HCT116 (cell line): ENCODE data around the gene TNFSF12. TPM values are rescaled to one million over a fixed set of nuclear protein-coding genes. Genes with fewer than 3 reads are reported as not detected.

Experiments
- ATAC-seq: fragments of 200-7000 bp; cut with Tn5 transposase; 2 replicates; pipeline ENCODE4 v1.9.1; 2020; ENCODE audit warnings: mild to moderate bottlenecking, moderate library complexity
- BruUV-seq: library from RNA; stranded (reverse); fragments of 400-500 nt; replicated peaks from 2 replicates; lab custom pipeline; 2021; lab: Mats Ljungman, UMichigan
- CTCF ChIA-PET: fragments of 300-600 bp; sonication (Branson Sonifier 250); formaldehyde crosslinking; loops from one replicate; lab custom pipeline; 2021; ENCODE audit warnings: antibody characterized with exemption; lab: Charles Lee
- POLR2A ChIA-PET: fragments of 300-600, 350-600 bp; sonication (Branson Sonifier 250); formaldehyde crosslinking; loops from one replicate; lab custom pipeline; 2021; ENCODE audit warnings: antibody characterized with exemption; lab: Charles Lee
- RAD21 ChIA-PET, 2 experiments: fragments of 300-600 bp; sonication (Branson Sonifier 250); formaldehyde crosslinking; loops; one replicate each; lab custom pipeline; 2023; ENCODE audit warnings: low total read pairs in 2 of 2; ENCODE audit not compliant: uncharacterized antibody in 2 of 2, unreplicated experiment in 2 of 2, low non-redundant PET in 1 of 2; lab: Charles Lee
- DNase-seq: peaks from one replicate; pipeline ENCODE4 v3.0.0-alpha.2; 2010; ENCODE audit warnings: low read depth, low spot score
- H2AFZ ChIP-seq: fragments of 200-600 bp; shearing (Covaris generic), sonication (generic); 2 replicates; pipeline ENCODE4 v1.6.1; 2017; ENCODE audit warnings: low read depth, mixed run types, mixed read lengths, antibody characterized with exemption, low read length; ENCODE audit not compliant: poor library complexity, severe bottlenecking
- H3K27ac ChIP-seq: 2 replicates; pipeline ENCODE4 v1.5.1; 2012; ENCODE audit warnings: low read depth, low read length
- H3K27me3 ChIP-seq: fragments of 200-600 bp; sonication (generic); 2 replicates; pipeline ENCODE4 v1.6.1; 2016; ENCODE audit warnings: mixed run types, low read length, mixed read lengths; ENCODE audit not compliant: insufficient read depth
- H3K36me3 ChIP-seq, 2 experiments: fragments of 200-500 bp in 1 of 2; fragments of 200-600 bp in 1 of 2; sonication (Bioruptor generic) in 1 of 2; sonication (generic) in 1 of 2; 2 replicates each; pipeline versions ENCODE4 v1.5.1 to v1.6.1; 2014 to 2016; ENCODE audit warnings: low read length in 2 of 2, inconsistent platforms in 1 of 2, mixed read lengths in 1 of 2, mixed run types in 1 of 2; ENCODE audit not compliant: insufficient read depth in 2 of 2, control insufficient read depth in 1 of 2
- H3K4me1 ChIP-seq, 2 experiments: fragments of 200-600 bp in 1 of 2; sonication (generic) in 1 of 2; 2 replicates each; pipeline versions ENCODE4 v1.5.1 to v1.6.1; 2012 to 2017; ENCODE audit warnings: low read length in 2 of 2, inconsistent platforms in 1 of 2, mild to moderate bottlenecking in 1 of 2, mixed read lengths in 1 of 2, mixed run types in 1 of 2, moderate library complexity in 1 of 2; ENCODE audit not compliant: insufficient read depth in 2 of 2, control insufficient read depth in 1 of 2
- H3K4me2 ChIP-seq: fragments of 200-600 bp; sonication (generic); 2 replicates; pipeline ENCODE4 v1.6.1; 2017; ENCODE audit warnings: mixed run types, low read length, mixed read lengths
- H3K4me3 ChIP-seq, 2 experiments: fragments of 200-600 bp in 1 of 2; sonication (generic) in 1 of 2; replicated peaks in 1 of 2; 2 replicates each; pipeline ENCODE4 v1.5.1; 2011 to 2016; ENCODE audit warnings: low read length in 2 of 2, control low read depth in 1 of 2, low read depth in 1 of 2, mild to moderate bottlenecking in 1 of 2, mixed read lengths in 1 of 2, mixed run types in 1 of 2
- H3K79me2 ChIP-seq: fragments of 200-600 bp; sonication (generic); 2 replicates; pipeline ENCODE4 v1.6.1; 2017; ENCODE audit warnings: mild to moderate bottlenecking, mixed run types, low read length, moderate library complexity, mixed read lengths; ENCODE audit not compliant: insufficient read depth
- H3K9ac ChIP-seq: fragments of 200-600 bp; sonication (generic); 2 replicates; pipeline ENCODE4 v1.6.1; 2016; ENCODE audit warnings: low read length, mixed read lengths
- H3K9me2 ChIP-seq: fragments of 200-600 bp; sonication (generic), shearing (Covaris generic); 2 replicates; pipeline ENCODE4 v1.6.1; 2017; ENCODE audit warnings: mixed run types, mild to moderate bottlenecking, moderate library complexity; ENCODE audit not compliant: insufficient read depth
- H3K9me3 ChIP-seq, 2 experiments: fragments of 200-500 bp in 1 of 2; fragments of 200-600 bp in 1 of 2; sonication (Bioruptor generic) in 1 of 2; sonication (generic) in 1 of 2; 2 replicates each; pipeline ENCODE4 v1.6.1; 2014 to 2017; ENCODE audit warnings: low read length in 2 of 2, mixed read lengths in 2 of 2, inconsistent platforms in 1 of 2, low read depth in 1 of 2, mild to moderate bottlenecking in 1 of 2, mixed run types in 1 of 2, moderate library complexity in 1 of 2; ENCODE audit not compliant: control insufficient read depth in 1 of 2, insufficient read depth in 1 of 2
- H4K20me1 ChIP-seq: fragments of 200-600 bp; sonication (generic), shearing (Covaris generic); 2 replicates; pipeline ENCODE4 v1.6.1; 2017; ENCODE audit warnings: mixed run types, mild to moderate bottlenecking, moderate library complexity; ENCODE audit not compliant: insufficient read depth
- ATF3 ChIP-seq: IDR thresholded peaks from 2 replicates; pipeline ENCODE4 v1.6.1; 2012
- CBX3 ChIP-seq: IDR thresholded peaks from 2 replicates; pipeline ENCODE4 v1.6.1; 2012; ENCODE audit warnings: low read depth
- CEBPB ChIP-seq: IDR thresholded peaks from 2 replicates; pipeline ENCODE4 v1.6.1; 2012; ENCODE audit warnings: low read depth
- CTCF ChIP-seq, 3 experiments: fragments of 200-600 bp in 1 of 3; sonication (generic) in 1 of 3; IDR thresholded peaks in 2 of 3; conservative IDR thresholded peaks in 1 of 3; 2 replicates each; pipeline ENCODE4 v1.5.1; 2012 to 2017; ENCODE audit warnings: low read depth in 2 of 3, low read length in 2 of 3, antibody characterized with exemption in 1 of 3, borderline replicate concordance in 1 of 3, control low read depth in 1 of 3, mild to moderate bottlenecking in 1 of 3, mixed read lengths in 1 of 3, mixed run types in 1 of 3, moderate library complexity in 1 of 3; ENCODE audit not compliant: insufficient read depth in 1 of 3
- ELF1 ChIP-seq: IDR thresholded peaks from 2 replicates; pipeline ENCODE4 v1.6.1; 2012; ENCODE audit warnings: low read depth, borderline replicate concordance
- EZH2 ChIP-seq: fragments of 200-600 bp; sonication (generic); IDR thresholded peaks from 2 replicates; pipeline ENCODE4 v1.6.1; 2017; ENCODE audit warnings: antibody characterized with exemption, mixed run types
- EZH2phosphoT487 ChIP-seq: fragments of 200-600 bp; IDR thresholded peaks from 2 replicates; pipeline ENCODE4 v1.6.1; 2018; ENCODE audit warnings: antibody characterized with exemption, borderline replicate concordance
- FOSL1 ChIP-seq: IDR thresholded peaks from 2 replicates; pipeline ENCODE4 v1.6.1; 2012; ENCODE audit warnings: low read depth
- JUND ChIP-seq: IDR thresholded peaks from 2 replicates; pipeline ENCODE4 v1.6.1; 2012
- MAX ChIP-seq: IDR thresholded peaks from 2 replicates; pipeline ENCODE4 v1.6.1; 2012
- POLR2AphosphoS5 ChIP-seq: IDR thresholded peaks from 2 replicates; pipeline ENCODE4 v1.6.1; 2011; ENCODE audit warnings: mild to moderate bottlenecking, low read depth, low read length, moderate library complexity
- SIN3A ChIP-seq: IDR thresholded peaks from 2 replicates; pipeline ENCODE4 v1.6.1; 2012; ENCODE audit warnings: low read depth
- SP1 ChIP-seq: IDR thresholded peaks from 2 replicates; pipeline ENCODE4 v1.6.1; 2012; ENCODE audit warnings: low read depth
- SRF ChIP-seq: IDR thresholded peaks from 2 replicates; pipeline ENCODE4 v1.6.1; 2012; ENCODE audit warnings: low read depth
- TCF7L2 ChIP-seq: IDR thresholded peaks from 2 replicates; pipeline ENCODE4 v1.7.0; 2011; ENCODE audit warnings: borderline replicate concordance, inconsistent platforms; ENCODE audit not compliant: insufficient read depth, insufficient read length; ENCODE audit errors: extremely low read depth
- YY1 ChIP-seq: IDR thresholded peaks from 2 replicates; pipeline ENCODE4 v1.6.1; 2011; ENCODE audit warnings: low read length, low read depth, moderate library complexity, mild to moderate bottlenecking; ENCODE audit not compliant: insufficient replicate concordance; ENCODE audit errors: extremely low read depth
- ZBTB33 ChIP-seq: IDR thresholded peaks from 2 replicates; pipeline ENCODE4 v1.6.1; 2011; ENCODE audit warnings: mild to moderate bottlenecking, low read length, moderate library complexity; ENCODE audit not compliant: insufficient replicate concordance; ENCODE audit errors: extremely low read depth
- ZNF274 ChIP-seq: fragments of 200-500 bp; sonication (Bioruptor generic); IDR thresholded peaks from 2 replicates; pipeline ENCODE4 v1.6.1; 2014; ENCODE audit warnings: mild to moderate bottlenecking, low read depth, low read length, inconsistent platforms
- intact Hi-C: fragments of 100-400 bp; cut with micrococcal nuclease; formaldehyde crosslinking; loops from 2 replicates; pipeline ENCODE4 v1.10.0; 2022
- total RNA-seq: library from RNA; stranded (reverse); gene quantifications from one replicate; pipeline ENCODE4 v1.2.1, GENCODE V29; 2021; ENCODE audit not compliant: unreplicated experiment

Gene TNFSF12
- total RNA-seq, 1 experiment from 2014 or later = 12.3 TPM

- H3K9me2 ChIP-seq = no peaks in the 10 kb centered on the region
Observed at GRCh38 chr17:7587420-7588151, 38.7 kb downstream of the TNFSF12 start.

More at GRCh38 chr17:7587420-7588151, 38.7 kb downstream of the TNFSF12 start:
- POLR2A ChIA-PET = interaction anchor here (0.8 kb wide), 1 partner anchor 100 kb away, joined by 3 read pairs; the partner anchor contains the start of gene TP53
- no peak for DNase-seq
- ATAC-seq = no peak
- peaks cover 15 to 34% of the 10 kb centered on the region in 2 experiments; a peak in 3 of 4 replicates for H3K36me3 ChIP-seq
- H3K9me3 ChIP-seq = no peaks in the 10 kb centered on the region
- H3K4me1 ChIP-seq = peaks cover 8 to 42% of the 10 kb centered on the region in 2 experiments
- RAD21 ChIA-PET = interaction anchor here in 1 of 2 experiments (0.9 kb wide), 1 partner anchor 45 kb away, joined by 3 read pairs; no protein-coding TSS in a partner anchor
- H3K27me3 ChIP-seq = no peaks in the 10 kb centered on the region
- BruUV-seq = no TSS peak
- H3K9ac ChIP-seq = no peak overlapping the region
- peaks cover 37% of the 10 kb centered on the region for H3K79me2 ChIP-seq
- TF ChIP-seq ZNF274 (no peak), SP1 (no peak), ELF1 (no peak), SRF (no peak), CTCF (IDR thresholded peaks at IDR 0.05 in 2 of 3, conservative IDR thresholded peaks at IDR 0.05 in 1 of 3; ENCODE audit: borderline replicate concordance in 1 of 3, insufficient read depth in 1 of 3, low read depth in 2 of 3, low read length in 2 of 3) (no peak), CBX3 (no peak), EZH2 (no peak), CEBPB (no peak), JUND (no peak), MAX (no peak), EZH2phosphoT487 (no peak), TCF7L2 (no peak), POLR2AphosphoS5 (no peak), FOSL1 (no peak), YY1 (no peak), ATF3 (no peak), ZBTB33 (no peak), SIN3A (no peak)
- H3K27ac ChIP-seq = peak overlapping the region; percentile 53
- H4K20me1 ChIP-seq = no peaks in the 10 kb centered on the region
- H3K4me3 ChIP-seq = no peak overlapping the region
- intact Hi-C loops = no loop called here
- no peak overlapping the region for H2AFZ ChIP-seq
- no peak overlapping the region for H3K4me2 ChIP-seq
- CTCF ChIA-PET = interaction anchor here (0.6 to 4.9 kb wide), 4 partner anchors 12 to 100 kb away, joined by 3 to 39 read pairs (median 4); partner anchors contain the start of genes TP53 and WRAP53
